Measurements from ENCODE around the gene SUMO3.

Gene SUMO3

DNA sequence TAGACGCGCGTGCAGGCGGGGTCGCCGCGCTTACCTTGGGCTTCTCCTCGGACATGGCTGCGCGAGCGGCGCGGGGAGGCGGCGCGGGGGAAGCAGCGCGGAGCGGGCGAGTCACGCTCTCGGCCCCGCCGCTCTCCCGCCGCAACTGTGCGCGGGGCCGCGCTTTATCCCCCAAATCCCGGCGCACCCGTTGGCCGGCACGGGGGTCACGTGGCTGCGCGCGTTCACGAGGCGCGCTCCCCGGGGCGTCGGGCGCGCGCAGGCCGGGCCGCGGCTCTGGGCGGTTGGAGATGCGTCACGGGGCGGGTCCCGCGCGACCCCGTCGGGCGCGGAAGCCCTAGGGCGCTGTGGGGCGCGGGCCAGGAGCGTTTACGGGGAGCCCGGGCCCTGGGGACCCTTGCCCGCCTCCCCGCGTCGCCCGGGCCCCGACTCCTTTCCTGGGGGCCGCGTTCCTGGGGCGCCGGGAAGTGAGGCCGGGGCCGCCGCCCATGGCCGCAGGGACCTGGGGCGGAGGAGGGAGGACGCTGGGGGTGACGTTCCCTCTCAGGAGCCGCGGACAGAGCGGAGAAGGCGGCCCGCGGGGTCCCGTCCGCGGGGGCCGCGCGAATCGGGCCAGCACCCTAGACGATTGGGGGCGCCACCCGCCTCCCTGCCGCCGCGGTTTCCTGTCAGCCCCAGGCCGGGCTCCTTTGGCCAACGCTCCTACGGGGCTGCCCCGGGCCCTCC lies at the start of gene SUMO3:
Gene SUMO3 (minus strand): TSS at position 149 of the 726 bp plus-strand sequence. CDS start 94 bp downstream, at position 55.
- in situ Hi-C loops (cut with MboI; ENCODE audit: low sequenced_read_pairs) = no loop called here

DNA sequence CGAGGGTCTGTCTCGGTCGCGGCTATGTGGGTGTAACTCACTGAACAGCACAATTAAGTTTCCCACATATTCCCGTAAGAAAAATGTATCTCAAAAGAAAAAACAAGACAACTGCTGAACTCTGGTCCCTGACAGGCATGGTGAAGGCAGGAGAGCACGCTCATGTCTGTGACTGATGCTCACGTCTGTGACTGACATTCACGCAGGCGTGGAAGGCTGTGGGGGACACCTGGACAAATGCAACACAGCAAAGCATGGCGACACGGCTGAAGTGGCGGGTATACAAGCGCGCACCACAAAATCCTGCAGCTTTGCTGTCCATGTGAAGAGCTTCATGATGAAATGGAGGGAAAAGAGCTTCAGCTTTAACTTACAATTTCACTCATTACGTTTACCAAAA lies 49.6 kb upstream of the SUMO3 start:
- in situ Hi-C loops (cut with MboI; ENCODE audit: low sequenced_read_pairs) = no loop called here

DNA sequence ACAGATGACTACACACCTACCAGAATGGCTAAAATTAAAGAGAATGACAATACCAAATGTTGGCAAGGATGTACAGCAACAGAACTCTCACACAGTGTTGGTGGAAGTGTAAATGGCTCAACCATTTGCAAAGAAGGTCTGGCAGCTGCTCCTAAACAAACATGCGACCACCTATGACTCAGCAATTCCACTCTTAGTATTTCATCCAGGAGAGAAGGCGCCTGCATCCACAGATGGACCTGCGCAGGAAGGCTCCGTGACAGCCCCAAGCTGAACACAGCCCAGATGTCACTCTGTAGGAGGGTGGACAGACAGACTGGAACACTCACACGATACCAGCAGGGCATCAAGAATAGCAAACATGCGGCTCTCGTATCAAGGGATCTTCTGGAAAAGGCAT lies 48.9 kb upstream of the SUMO3 start:
- in situ Hi-C loops (cut with MboI; ENCODE audit: low sequenced_read_pairs) = no loop called here

DNA sequence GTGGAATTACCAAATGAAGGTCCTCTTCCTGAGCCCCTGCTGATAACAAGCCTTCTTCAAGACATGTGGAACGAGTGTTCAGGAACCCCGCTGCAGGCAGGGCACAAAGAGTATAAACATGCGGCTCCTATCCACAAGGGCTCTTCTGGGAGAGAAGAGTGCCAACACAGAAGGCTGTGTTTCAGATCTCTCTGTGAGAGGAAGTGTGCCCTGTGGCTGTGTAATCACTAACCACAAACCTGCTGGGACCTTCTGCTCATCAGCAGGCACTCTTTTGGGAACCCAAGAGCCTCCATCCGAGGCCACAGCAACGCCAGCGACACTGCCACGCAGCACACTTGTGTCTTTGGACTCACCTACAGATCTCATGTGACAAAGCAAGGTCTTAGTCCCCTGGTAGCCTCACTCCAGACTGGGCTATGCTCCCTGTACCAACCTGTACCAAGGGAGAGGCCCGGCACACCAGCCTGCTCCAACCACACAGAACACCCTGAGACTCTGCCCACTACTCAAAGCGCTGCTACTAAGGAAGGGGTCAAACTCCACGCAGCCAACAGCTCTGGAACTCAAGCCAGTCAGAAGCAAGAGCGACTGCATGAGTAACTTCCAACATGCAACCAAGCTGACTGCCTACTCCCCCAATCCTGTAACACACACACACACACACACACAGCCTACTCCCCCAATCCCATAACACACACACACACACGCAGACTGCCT lies 47.9 kb upstream of the SUMO3 start:
- in situ Hi-C loops (cut with MboI; ENCODE audit: low sequenced_read_pairs) = no loop called here

DNA sequence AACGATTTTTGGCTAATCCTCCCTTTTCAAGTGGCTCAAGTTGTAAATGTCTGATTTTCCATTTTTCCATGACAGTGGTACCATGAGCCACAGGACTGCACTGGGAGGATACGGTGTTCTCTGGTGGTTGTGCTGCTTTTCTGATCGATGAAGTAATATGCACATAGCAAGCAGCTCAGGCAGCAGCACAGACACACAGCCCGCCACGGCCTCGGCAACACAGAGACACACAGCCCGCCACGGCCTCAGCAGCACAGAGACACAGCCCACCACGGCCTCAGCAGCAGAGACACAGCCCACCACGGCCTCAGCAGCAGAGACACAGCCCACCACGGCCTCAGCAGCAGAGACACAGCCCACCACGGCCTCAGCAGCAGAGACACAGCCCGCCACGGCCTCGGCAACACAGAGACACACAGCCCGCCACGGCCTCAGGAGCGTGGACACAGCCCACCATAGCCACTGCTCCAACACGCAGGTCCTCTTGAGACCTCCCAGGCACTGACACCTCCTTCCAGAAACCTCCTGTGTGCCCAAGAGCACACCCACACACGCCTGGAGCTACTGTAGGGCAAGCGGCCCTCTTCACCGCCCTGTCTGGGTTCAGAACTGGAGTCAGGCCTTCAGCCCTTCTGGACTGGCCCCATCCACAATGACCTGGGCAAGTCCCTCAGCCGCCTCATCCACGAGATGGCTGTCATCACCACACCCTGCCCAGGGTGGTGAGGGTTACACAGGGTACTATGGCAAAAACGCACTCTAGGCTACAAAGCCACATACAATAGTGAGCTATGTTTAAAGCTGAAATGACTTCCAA lies 45.2 kb upstream of the SUMO3 start:
- in situ Hi-C loops (cut with MboI; ENCODE audit: low sequenced_read_pairs) = no loop called here

DNA sequence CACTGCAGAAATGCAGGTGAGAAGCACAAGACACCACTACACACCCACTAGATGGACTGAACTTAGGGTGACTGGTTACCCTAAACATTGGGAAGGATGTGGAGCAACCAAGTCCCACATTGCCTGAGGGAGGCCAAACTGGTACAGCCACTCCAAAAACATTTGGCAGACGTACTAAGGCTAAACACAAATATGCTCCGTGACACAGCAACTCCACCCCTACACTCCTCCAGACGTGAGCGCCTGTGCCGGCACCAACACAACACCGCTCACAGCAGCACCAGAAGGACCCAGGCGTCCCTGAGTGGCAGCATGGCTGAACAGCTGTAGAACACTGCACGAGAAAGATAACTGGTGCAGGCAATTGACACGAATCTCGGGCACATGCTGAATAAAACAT lies 40.9 kb upstream of the SUMO3 start:
- in situ Hi-C loops (cut with MboI; ENCODE audit: low sequenced_read_pairs) = no loop called here

DNA sequence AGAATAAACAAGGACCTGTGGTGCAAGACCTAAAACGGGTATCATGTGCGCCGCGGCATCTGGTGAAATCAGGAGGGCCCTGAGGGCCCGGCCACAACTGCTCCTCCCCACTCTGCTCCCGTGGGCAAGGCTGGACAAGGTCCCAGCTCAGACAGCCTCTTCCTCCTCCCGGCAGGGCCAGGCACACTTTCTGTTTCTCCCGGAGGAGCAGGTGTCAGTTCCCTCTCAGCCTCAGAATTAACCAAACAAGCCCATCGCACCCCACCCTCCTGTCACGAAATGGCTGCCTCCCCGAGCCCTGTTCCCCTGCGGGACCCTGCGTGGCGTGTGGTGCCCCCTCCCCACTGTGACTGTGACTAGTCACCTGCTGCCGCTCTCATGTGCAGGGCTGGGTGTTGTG lies 40.4 kb upstream of the SUMO3 start:
- in situ Hi-C loops (cut with MboI; ENCODE audit: low sequenced_read_pairs) = no loop called here

DNA sequence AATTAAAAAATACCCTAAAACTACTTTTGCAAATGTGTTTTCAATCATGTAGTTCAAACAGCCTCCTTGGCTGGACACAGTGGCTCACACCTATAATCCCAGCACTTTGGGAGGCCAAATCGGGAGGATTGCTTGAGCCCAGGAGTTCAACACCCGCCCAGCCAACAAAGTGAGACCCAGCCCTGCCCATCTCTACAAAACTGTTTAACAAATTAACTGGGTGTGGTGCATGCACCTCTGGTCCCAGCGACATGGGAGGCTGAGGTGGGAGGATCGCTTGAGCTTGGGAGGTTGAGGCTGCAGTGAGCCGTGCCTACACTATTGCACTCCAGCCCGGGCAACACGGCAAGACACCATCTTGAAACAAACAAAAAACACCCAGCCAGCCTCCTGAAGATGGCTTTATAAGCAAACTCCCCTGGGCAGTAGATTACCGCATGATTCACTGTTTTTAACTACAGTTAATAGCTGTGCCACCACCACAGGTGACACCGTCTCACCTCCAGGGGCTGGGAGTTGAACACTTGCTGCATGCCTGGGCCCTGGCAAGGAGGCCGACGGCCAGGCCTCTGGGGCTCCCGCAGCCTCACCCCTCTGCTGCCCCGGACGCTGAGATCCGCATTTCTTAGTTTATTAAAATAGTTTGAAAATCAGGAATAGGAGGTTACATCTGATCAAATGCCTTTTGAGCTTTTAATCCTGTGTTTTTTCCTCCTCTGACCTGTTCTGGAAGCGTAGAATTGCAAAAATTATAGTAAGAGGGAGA lies 39.4 kb upstream of the SUMO3 start:
- in situ Hi-C loops (cut with MboI; ENCODE audit: low sequenced_read_pairs) = no loop called here

DNA sequence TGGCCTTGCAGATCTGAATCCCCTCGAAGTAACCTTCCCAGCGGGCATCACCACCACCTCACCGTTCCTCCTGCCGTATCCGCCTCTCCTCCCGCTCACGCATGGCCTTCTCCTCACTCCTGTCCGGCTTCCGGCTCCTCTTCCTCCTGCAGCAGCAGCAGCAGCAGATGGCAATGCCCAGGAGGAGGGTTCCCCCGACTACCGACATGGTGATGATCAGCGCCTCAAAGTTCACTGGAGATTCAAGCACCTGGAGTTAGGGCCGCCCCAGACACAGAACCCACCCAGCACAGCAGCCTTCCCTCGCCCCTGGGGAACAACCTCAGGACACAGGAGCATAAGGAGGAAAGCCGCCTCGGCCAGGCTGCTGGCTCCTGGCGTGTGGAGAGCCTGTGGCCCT lies 38.3 kb upstream of the SUMO3 start:
- in situ Hi-C loops (cut with MboI; ENCODE audit: low sequenced_read_pairs) = no loop called here

- in situ Hi-C loops (cut with MboI; ENCODE audit: low sequenced_read_pairs) = no loop called here
Measured at GRCh38 chr21:44855572-44855971, 37.7 kb upstream of the SUMO3 start.

DNA sequence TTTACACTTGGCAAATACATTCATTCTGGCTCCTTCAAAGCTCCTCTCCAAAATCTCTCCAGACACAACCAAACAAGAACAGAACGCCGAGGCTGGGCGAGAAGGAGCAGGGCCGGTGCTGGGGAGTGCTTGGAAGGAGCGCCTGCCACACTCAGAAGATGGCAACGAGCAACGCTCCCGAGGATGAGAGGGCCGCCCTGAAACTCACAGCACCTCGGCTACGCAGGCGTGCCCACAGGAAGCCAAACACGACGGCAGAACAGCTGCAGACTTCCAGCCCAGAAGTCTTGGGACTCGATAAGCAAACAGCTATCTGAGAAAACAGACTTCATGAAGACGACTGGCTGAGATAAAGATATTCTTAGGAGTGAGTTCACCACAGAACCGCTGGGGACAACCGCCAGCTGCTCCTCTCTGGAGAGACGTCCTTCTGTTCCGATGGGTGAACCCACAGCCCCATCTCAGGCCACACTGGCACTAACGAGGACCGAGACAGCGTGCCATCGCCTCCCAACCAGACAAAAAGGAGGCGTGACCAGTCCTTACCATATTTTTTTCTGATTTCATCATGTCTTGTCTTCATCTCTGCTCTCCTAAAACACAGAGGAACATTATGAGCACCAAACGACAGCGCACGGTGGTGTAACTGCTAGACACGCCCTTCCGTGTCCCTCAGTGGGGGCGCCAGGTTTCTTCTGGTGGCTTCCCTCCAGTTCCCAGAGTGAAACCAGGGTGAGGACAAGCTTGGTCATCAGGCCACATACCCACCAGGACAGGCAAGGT lies 37.0 kb upstream of the SUMO3 start:
- in situ Hi-C loops (cut with MboI; ENCODE audit: low sequenced_read_pairs) = no loop called here

DNA sequence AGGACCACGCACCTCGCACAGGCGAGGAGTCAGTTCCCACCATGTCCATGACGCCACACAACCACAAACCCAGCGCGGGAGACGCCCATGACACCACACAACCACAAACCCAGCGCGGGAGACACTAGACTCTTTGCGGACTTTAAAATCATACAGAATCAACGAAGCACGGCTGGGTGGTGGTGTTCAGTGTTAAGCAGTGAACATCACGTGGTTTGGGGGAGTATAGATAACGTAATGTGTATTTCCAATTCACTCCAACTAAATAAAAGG lies 36.5 kb upstream of the SUMO3 start:
- in situ Hi-C loops (cut with MboI; ENCODE audit: low sequenced_read_pairs) = no loop called here

DNA sequence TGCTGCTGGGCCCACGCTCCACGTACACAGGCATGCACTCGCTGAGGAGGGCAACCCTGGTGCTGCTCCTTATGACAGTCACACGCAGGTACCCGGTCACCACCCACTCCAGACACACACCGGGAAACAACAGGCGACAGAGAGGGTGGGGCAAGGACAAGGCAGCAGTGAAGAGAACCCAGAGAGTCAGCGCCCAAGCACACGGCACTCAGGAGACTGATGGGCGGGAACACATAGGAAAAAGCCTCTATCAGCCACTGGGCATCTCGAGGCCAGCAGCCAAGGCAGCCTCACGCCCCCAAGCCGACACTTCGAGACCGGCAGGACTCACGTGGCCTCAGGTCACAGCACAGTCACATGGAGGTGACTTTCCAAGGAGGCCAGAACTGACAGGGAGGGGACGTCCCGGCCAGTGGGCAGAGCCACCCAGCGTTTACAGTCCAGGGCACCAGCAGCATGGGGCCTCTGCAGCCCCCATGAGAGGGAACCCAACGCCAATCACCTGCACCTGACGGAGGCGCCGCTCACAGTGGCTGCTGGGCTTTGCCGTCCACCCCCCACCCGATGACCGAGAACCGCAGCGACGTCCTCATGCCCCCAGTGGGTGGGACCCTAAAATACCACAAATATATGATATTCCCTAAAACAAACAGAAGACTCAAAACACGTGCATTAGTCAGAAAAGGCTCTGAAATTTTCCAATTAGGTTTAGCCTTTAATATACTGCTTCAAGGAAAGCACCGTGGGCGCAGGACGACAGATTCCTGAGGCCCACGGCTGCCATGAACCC lies 35.9 kb upstream of the SUMO3 start:
- in situ Hi-C loops (cut with MboI; ENCODE audit: low sequenced_read_pairs) = no loop called here

DNA sequence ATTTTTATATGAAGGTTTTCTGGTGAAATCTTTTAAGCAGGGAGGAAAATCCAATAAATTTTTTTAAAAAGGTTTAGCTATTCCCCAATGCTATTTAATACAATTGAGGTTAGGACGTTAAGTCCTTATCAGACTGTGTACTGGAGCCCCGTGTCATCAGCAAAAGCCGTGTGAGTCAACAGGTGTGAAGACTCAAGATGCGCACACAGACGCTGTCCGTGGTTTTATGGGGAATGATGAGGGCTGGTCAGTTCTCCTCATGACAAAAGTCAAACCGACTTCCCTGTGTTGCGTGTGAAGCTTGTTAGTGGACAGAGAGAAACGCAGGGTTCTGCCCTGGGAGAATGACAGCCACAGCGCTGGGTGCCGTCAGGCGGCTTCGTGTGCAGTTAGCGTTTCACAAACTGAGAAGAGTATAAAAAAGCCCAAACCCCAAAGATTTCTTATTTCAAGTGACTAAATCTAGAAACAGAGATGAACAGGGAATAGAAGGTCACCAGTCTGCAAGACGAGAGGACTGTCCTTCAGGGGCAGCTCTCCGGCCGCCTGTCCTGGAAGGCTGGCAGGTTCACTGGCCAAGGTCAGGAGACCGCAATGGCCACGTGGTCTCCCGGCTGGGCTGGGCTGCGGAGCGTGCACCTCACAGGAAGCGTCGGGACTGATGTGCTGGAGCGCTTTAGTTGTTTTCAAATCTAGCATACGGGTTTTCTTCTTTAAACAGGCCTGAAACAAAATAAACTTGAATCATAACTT lies 33.2 kb upstream of the SUMO3 start:
- in situ Hi-C loops (cut with MboI; ENCODE audit: low sequenced_read_pairs) = no loop called here

DNA sequence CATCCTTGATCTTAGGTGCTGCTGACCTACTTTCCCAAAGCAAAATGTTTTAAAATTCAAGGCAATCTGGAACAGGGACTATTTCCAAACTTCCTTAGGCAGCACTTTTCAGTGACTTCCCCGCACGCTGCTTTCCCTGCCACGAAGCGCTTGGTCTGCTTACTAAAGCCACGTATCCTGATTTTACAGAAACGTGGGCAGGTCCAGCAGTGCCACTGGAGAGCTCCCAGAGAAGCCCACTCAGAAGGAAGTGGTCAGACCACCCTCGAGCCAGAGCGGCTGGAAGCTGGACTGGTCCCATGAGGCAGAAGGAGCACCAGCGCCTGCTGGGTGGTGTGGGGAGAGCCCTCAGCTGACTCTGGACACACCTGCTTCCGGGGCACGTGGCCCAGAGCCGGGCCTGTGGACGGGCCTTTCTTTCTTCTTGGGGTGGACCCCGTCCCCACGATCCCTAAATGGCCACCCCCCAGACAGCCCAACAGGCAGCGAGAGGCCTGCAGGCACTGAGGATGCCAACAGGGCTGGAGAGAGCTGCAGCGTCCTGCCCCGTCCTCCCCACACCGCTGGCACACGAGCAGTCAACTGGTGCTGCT lies 32.4 kb upstream of the SUMO3 start:
- in situ Hi-C loops (cut with MboI; ENCODE audit: low sequenced_read_pairs) = no loop called here

DNA sequence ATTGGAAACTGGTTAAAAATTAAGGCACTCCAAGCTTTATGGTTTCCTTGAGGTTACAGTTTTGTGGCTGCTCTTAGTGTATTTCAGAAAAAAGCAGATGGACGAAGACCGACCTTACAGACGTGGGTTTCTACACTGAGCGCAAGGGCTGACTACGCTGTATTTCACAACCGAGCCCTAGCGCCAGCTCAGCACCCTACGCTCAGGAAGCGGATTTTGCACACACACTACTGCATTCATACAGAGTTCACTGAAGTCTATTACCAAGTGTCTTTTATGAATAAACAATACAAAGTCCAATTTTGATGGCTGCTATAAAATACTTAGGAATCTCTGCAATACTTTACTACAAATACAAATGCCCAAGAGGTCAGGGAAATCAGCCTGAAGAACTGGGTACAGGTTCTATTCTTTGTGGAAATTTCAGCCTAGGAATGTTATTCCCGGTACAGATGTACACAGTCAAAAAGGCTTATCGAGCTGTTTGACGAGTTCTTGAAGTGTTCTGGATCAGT lies 31.8 kb upstream of the SUMO3 start:
- in situ Hi-C loops (cut with MboI; ENCODE audit: low sequenced_read_pairs) = no loop called here

DNA sequence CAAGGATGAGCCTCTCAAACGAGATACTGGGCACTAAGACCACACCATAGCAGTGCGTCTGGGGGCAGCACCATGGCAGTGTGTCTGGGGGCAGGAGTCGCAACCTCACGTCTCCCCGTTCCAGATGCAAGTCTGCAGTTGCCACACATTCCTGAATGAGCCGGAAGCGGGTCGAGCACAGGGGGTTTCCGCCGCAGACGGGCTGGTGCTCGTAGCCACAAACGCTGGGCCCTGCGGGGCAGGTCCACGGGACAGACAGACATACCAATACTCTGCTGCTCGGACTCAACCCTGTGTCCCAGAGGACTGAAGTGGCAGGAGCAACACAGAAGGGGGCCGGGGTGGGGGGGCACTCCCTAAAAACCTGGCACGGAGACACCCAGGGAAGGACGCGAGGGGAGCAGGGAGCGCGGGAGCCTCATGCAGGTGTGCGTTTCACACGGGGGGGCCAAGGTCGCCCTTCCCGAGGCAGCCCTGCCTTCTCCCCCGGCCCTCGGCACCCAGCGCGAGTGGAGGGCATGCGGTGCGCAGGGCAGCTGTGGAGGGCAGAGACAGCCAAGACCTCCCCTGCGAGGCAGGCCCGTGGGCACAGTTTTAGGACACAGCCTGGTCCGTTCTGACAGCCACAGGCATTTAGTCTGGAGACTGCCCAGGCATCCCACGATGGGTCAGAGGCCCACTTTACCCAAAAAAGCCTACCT lies 31.1 kb upstream of the SUMO3 start:
- in situ Hi-C loops (cut with MboI; ENCODE audit: low sequenced_read_pairs) = no loop called here

Measured in hTERT RPE-1 (cell line).